Keratinocyte (primary cell): Measurements from ENCODE around the gene PELI1. TPM values are rescaled to one million over a fixed set of nuclear protein-coding genes. Genes with fewer than 3 reads are reported as not detected.
A peak's percentile ranks its signal among the peaks of the same experiment; 100 is the strongest.
"Not testable (repeated sequence)": the region's sequence is repeated elsewhere in the genome, so short reads cannot be mapped to it uniquely, and the experiment has no call there.

ENCODE experiments used
- DNase-seq: peaks from one replicate; pipeline ENCODE4 v3.0.0-alpha.2; 2011; ENCODE audit warnings: low read depth, missing footprints, low spot score
- FAIRE-seq: peaks from 2 replicates; lab custom pipeline; 2011; peaks lifted over from hg19 to GRCh38; lab: Jason Lieb, UNC
- H2AFZ ChIP-seq: 2 replicates; pipeline ENCODE4 v1.6.0; 2012; ENCODE audit warnings: low read length, control low read depth, inconsistent platforms; ENCODE audit not compliant: control insufficient read depth
- H3K27ac ChIP-seq: 2 replicates; pipeline ENCODE4 v1.5.1; 2011; ENCODE audit warnings: low read length; ENCODE audit not compliant: control insufficient read depth, insufficient read depth
- H3K27me3 ChIP-seq: 3 replicates; pipeline ENCODE4 v1.6.0; 2011; ENCODE audit warnings: low read length; ENCODE audit not compliant: control insufficient read depth, insufficient read depth; ENCODE audit errors: extremely low read depth
- H3K36me3 ChIP-seq, 2 experiments: 2 replicates in 1 of 2; 3 replicates in 1 of 2; pipeline ENCODE4 v1.5.1; 2011; ENCODE audit warnings: low read length in 2 of 2, mild to moderate bottlenecking in 1 of 2; ENCODE audit not compliant: control insufficient read depth in 2 of 2, insufficient read depth in 2 of 2; ENCODE audit errors: extremely low read depth in 1 of 2
- H3K4me1 ChIP-seq: 3 replicates; pipeline ENCODE4 v1.5.1; 2011; ENCODE audit warnings: low read length; ENCODE audit not compliant: control insufficient read depth, insufficient read depth; ENCODE audit errors: extremely low read depth
- H3K4me2 ChIP-seq: 3 replicates; pipeline ENCODE4 v1.6.0; 2011; ENCODE audit warnings: low read depth, low read length; ENCODE audit not compliant: control insufficient read depth, insufficient read depth; ENCODE audit errors: extremely low read depth
- H3K4me3 ChIP-seq, 3 experiments: fragments of 200-600 bp in 1 of 3; sonication (generic) in 1 of 3; 2 replicates in 2 of 3; 3 replicates in 1 of 3; pipeline ENCODE4 v1.5.1; 2011 to 2016; ENCODE audit warnings: low read length in 3 of 3, mild to moderate bottlenecking in 3 of 3, control low read depth in 2 of 3, inconsistent platforms in 1 of 3, low read depth in 1 of 3, mixed read lengths in 1 of 3, mixed run types in 1 of 3, moderate library complexity in 1 of 3; ENCODE audit not compliant: control insufficient read depth in 2 of 3, insufficient read depth in 2 of 3; ENCODE audit errors: extremely low read depth in 1 of 3
- H3K79me2 ChIP-seq: 2 replicates; pipeline ENCODE4 v1.6.0; 2012; ENCODE audit warnings: low read length; ENCODE audit not compliant: control insufficient read depth, insufficient read depth
- H3K9ac ChIP-seq: 3 replicates; pipeline ENCODE4 v1.6.0; 2011; ENCODE audit warnings: low read length; ENCODE audit not compliant: control insufficient read depth, insufficient read depth; ENCODE audit errors: extremely low read depth
- H3K9me1 ChIP-seq: 3 replicates; pipeline ENCODE4 v1.6.0; 2011; ENCODE audit warnings: low read length; ENCODE audit not compliant: control insufficient read depth, insufficient read depth; ENCODE audit errors: extremely low read depth
- H3K9me3 ChIP-seq: 2 replicates; pipeline ENCODE4 v1.5.1; 2012; ENCODE audit warnings: low read depth, low read length; ENCODE audit not compliant: control insufficient read depth
- H4K20me1 ChIP-seq: 3 replicates; pipeline ENCODE4 v1.6.0; 2011; ENCODE audit warnings: low read length; ENCODE audit not compliant: control insufficient read depth, insufficient read depth; ENCODE audit errors: extremely low read depth
- CTCF ChIP-seq, 3 experiments: IDR thresholded peaks in 1 of 3; conservative IDR thresholded peaks in 1 of 3; optimal IDR thresholded peaks in 1 of 3; 2 replicates in 2 of 3; 3 replicates in 1 of 3; pipeline versions ENCODE3 to v1.5.1; 2011; ENCODE audit warnings: low read length in 3 of 3, mild to moderate bottlenecking in 3 of 3, moderate library complexity in 2 of 3, control low read depth in 1 of 3, inconsistent platforms in 1 of 3; ENCODE audit not compliant: insufficient read depth in 2 of 3; ENCODE audit errors: extremely low read depth in 1 of 3
- EZH2 ChIP-seq: IDR thresholded peaks from one replicate; pipeline ENCODE4 v1.6.1; 2012; ENCODE audit warnings: inconsistent platforms, mild to moderate bottlenecking, low read length, moderate library complexity
- dilution Hi-C: fragments of 300-500 bp; cut with MboI; formaldehyde crosslinking; loops from one replicate; pipeline ENCODE4 v1.7.0; 2020; ENCODE audit warnings: low sequenced_read_pairs; ENCODE audit not compliant: extremely low pct_ligation_motif_present
- polyA plus RNA-seq, 5 experiments: library from polyadenylated mRNA; depleted of rRNA in 3 of 5; stranded (reverse) in 3 of 5; stranded (forward) in 1 of 5; unstranded in 1 of 5; fragments of >200 nt; gene quantifications; 1 replicate in 1 of 5; 2 replicates in 3 of 5; 3 replicates in 1 of 5; pipeline versions ENCODE4 v1.2.1 to v1.2.3, GENCODE V29; 2011 to 2012; ENCODE audit warnings: missing spikeins in 2 of 5, low read depth in 1 of 5, low replicate concordance in 1 of 5

PELI1 gene
- polyA plus RNA-seq, 1 donor (not counting 4 experiments of a cell fraction or from before 2014, with no cell fraction given) = 21.2 TPM

- H3K4me2 ChIP-seq, dilution Hi-C loops, H3K9me1 ChIP-seq, FAIRE-seq, H3K4me3 ChIP-seq, H3K9me3 ChIP-seq, DNase-seq, H3K79me2 ChIP-seq, H4K20me1 ChIP-seq, H3K36me3 ChIP-seq, H3K27me3 ChIP-seq, H3K4me1 ChIP-seq, H2AFZ ChIP-seq, H3K9ac ChIP-seq, H3K27ac ChIP-seq: not testable (repeated sequence)
These were observed 69.6 kb downstream of the PELI1 start for GRCh38 chr2:64074616-64075015.

GRCh38 chr2:64067326-64067725 is 76.9 kb downstream of the PELI1 start:
- H3K27ac ChIP-seq = no peak overlapping the region
- no peak overlapping the region for H3K4me2 ChIP-seq
- no peaks in the 10 kb centered on the region for H3K9me1 ChIP-seq
- H3K79me2 ChIP-seq = no peaks in the 10 kb centered on the region
- no peaks in the 10 kb centered on the region for H3K9me3 ChIP-seq
- TF ChIP-seq EZH2 (no peak), CTCF (optimal IDR thresholded peaks at IDR 0.05 in 1 of 3, IDR thresholded peaks at IDR 0.05 in 1 of 3, conservative IDR thresholded peaks at IDR 0.05 in 1 of 3; ENCODE audit: extremely low read depth in 1 of 3, insufficient read depth in 2 of 3, low read length in 3 of 3) (no peak)
- H2AFZ ChIP-seq = no peak overlapping the region
- no peaks in the 10 kb centered on the region for H3K36me3 ChIP-seq
- DNase-seq = no peak
- dilution Hi-C loops = no loop called here
- H3K4me3 ChIP-seq = no peak overlapping the region
- no peak overlapping the region for H3K9ac ChIP-seq
- peaks cover 21% of the 10 kb centered on the region for H3K4me1 ChIP-seq
- FAIRE-seq = no peak
- no peaks in the 10 kb centered on the region for H4K20me1 ChIP-seq
- no peaks in the 10 kb centered on the region for H3K27me3 ChIP-seq

- Histone ChIP-seq H3K9ac (no peak overlapping the region), H3K9me1 (no peaks in the 10 kb centered on the region), H3K9me3 (no peaks in the 10 kb centered on the region), H3K4me3 (no peak overlapping the region), H3K79me2 (no peaks in the 10 kb centered on the region), H3K4me1 (peaks cover 22% of the 10 kb centered on the region), H3K36me3 (no peaks in the 10 kb centered on the region), H2AFZ (peak overlapping the region; percentile 66), H4K20me1 (no peaks in the 10 kb centered on the region), H3K4me2 (no peak overlapping the region), H3K27ac (no peak overlapping the region), H3K27me3 (no peaks in the 10 kb centered on the region)
- FAIRE-seq (no peak), DNase-seq (no peak)
- no peak for TF ChIP-seq EZH2
- dilution Hi-C loops = no loop called here
These were observed 78.7 kb downstream of the PELI1 start for GRCh38 chr2:64065516-64065915.
